Measurements from ENCODE around the gene USH2A. TPM values are rescaled to one million over a fixed set of nuclear protein-coding genes. Genes with fewer than 3 reads are reported as not detected.

USH2A gene
- total RNA-seq, 1 donor from 2014 or later = not detected

- no peak overlapping the region for H3K4me3 ChIP-seq
- no peaks in the 10 kb centered on the region for H3K36me3 ChIP-seq
- no peak for TF ChIP-seq CTCF (IDR thresholded peaks at IDR 0.05)
- intact Hi-C loops (cut with DNase I) = no loop called here
- no peaks in the 10 kb centered on the region for H3K27me3 ChIP-seq
- no peak overlapping the region for H3K27ac ChIP-seq
- H3K9me3 ChIP-seq = no peaks in the 10 kb centered on the region
- ATAC-seq (no peak), DNase-seq (no peak)
- no peaks in the 10 kb centered on the region for H3K4me1 ChIP-seq
Observed at GRCh38 chr1:215842905-215843304, 580.3 kb downstream of the USH2A start.

- intact Hi-C loops (cut with DNase I) = no loop called here
- H3K4me1 ChIP-seq = no peaks in the 10 kb centered on the region
- H3K27me3 ChIP-seq = no peaks in the 10 kb centered on the region
- no peaks in the 10 kb centered on the region for H3K36me3 ChIP-seq
- DNase-seq = no peak
- no peak for TF ChIP-seq CTCF (IDR thresholded peaks at IDR 0.05)
- no peak overlapping the region for H3K4me3 ChIP-seq
- no peaks in the 10 kb centered on the region for H3K9me3 ChIP-seq
- ATAC-seq = no peak
- H3K27ac ChIP-seq = no peak overlapping the region
Observed at GRCh38 chr1:215835951-215836350, 587.3 kb downstream of the USH2A start.

- ATAC-seq = no peak
- Histone ChIP-seq H3K4me1 (no peaks in the 10 kb centered on the region), H3K9me3 (no peaks in the 10 kb centered on the region), H3K4me3 (no peak overlapping the region), H3K27ac (no peak overlapping the region), H3K36me3 (no peaks in the 10 kb centered on the region), H3K27me3 (no peaks in the 10 kb centered on the region)
- intact Hi-C loops (cut with DNase I) = no loop called here
- no peak for DNase-seq
- no peak for TF ChIP-seq CTCF (IDR thresholded peaks at IDR 0.05)
Observed at GRCh38 chr1:215833941-215834729, 589.1 kb downstream of the USH2A start.

- TF ChIP-seq CTCF (IDR thresholded peaks at IDR 0.05) = no peak
- intact Hi-C loops (cut with DNase I) = no loop called here
- no peaks in the 10 kb centered on the region for H3K9me3 ChIP-seq
- H3K4me1 ChIP-seq = no peaks in the 10 kb centered on the region
- ATAC-seq (no peak), DNase-seq (no peak)
- H3K4me3 ChIP-seq = no peak overlapping the region
- H3K27me3 ChIP-seq = no peaks in the 10 kb centered on the region
- no peak overlapping the region for H3K27ac ChIP-seq
- H3K36me3 ChIP-seq = no peaks in the 10 kb centered on the region
Observed at GRCh38 chr1:215830226-215830810, 592.9 kb downstream of the USH2A start.

GRCh38 chr1:215825056-215825455, 598.2 kb downstream of the USH2A start:
- H3K9me3 ChIP-seq = no peaks in the 10 kb centered on the region
- no peak for TF ChIP-seq CTCF (IDR thresholded peaks at IDR 0.05)
- H3K4me1 ChIP-seq = no peaks in the 10 kb centered on the region
- H3K27ac ChIP-seq = no peak overlapping the region
- H3K36me3 ChIP-seq = no peaks in the 10 kb centered on the region
- no peak overlapping the region for H3K4me3 ChIP-seq
- DNase-seq = no peak
- no peaks in the 10 kb centered on the region for H3K27me3 ChIP-seq
- no peak for ATAC-seq
- intact Hi-C loops (cut with DNase I) = no loop called here
